C1 segment of cervical spinal cord (tissue), 14 donors: ENCODE data around the gene FOXP4.

Experiments used
- DNase-seq, 14 donors: peaks; one replicate each; lab custom pipeline; 2025; lab: John Stamatoyannopoulos, UW

FOXP4 gene

DNA sequence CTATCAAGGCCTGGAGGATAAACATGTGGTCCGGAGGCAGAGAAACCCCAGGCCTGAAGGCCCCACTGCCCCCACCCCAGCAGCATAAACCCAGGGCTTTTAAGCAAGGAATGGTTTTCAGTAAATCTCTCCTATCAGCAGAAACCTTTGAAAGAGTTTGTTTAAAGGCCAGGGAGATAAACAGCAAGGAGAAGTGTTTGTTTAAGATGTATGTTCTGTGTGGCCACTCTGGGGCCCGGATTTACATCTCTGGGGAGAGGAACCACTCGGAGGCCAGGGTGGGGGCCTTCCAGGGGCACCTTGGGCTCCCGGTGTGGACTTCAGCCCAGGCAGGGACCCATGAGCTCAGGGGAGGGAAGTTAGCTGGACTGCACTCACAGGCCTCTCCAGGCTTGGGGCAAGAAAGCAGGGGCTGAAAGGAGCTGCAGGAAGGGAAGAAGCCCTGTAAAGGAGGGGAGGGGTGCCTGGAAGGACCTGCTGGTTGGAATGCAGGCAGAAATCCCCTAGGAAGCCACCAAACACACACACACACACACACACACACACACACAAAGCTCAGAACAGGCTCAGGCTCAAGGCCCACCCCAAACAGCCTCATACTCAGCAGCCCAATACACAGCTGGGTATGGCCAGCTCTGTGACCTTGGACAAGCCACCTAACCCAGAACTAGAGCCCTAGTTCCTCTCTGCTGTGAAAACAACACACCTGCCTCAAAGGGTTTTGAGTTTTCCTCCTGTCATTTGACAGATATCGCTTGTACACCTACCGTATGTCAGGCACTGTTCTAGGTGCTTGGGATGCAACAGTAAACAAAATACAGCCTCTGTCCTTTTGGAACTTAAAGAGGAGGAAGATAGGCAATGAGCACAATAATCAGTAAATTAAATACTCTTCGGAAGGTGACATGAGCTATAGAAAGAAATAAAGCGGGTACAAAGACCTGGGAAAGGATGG lies 26.2 kb upstream of the FOXP4 start:
- DNase-seq = no peak

DNA sequence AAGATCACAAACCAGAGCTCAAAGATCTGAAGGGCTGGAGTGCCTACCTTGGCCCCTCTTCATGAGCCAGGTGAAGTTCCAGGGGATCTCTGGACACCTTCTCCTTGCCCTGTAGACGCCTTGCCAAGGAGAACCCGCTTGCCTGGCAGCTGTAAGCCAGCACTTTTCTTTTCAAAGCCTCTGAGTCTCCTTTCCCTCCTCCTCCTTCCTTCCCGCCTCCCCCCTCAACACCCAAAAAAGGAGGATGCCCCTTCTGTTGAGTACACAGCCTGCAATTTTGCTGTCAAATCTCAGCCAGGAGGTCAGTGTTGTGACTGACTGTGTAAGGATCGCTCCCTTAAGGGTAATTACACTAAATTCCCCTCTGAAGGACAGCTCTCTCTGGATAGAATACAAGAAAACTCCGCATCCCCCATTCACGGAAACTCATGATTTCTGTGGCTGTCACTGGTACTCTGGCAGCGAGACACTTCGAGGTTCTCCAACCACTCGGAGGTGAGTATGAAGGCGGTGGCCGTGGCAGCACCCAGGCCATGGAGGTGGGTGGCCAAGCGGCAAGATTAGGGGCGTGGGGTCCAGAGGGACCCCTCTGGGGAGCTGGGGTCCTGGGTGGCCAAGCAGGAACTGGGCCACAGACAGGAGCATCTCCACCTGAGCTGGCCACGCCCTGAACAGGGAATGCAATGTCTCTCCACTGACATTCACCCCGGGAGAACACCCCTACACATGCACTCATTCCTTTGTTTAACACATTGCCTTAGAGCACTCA lies 23.2 kb upstream of the FOXP4 start:
- DNase-seq = no peak

DNA sequence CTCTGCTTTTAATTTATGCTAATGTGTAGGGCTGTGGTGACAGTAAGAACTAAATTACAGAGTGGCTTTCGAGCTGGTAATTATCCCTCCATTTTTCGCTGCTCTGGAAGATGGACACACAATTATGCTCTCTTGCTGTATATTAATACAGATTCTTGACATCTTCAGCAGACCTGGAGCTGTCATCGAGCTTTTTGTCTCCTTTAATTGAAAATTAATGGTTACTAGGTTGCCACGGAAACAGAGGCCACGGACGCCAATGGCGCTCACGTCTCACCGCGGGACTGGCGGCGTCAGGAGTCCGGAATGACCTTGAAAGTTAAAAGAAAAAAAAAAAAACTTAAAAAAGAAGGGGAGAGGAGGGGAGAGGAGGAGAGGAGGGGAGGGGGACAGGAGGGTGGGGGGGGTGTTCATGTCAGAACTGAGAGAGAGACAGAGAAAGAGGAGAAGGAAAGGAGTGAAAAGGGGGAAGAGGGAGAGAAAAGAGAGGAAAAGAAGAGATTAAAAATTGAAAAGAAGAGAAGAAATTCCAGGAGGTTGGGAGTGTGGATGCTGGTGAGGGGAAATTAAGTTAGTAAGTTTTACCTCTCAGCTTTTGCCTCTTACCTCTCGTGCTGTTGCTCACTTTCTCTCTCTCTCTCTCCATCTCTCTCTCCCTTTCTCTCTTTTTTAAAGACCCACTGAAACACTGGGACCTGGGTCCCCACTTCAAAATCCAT lies 22.1 kb upstream of the FOXP4 start:
- DNase-seq = no peak

DNA sequence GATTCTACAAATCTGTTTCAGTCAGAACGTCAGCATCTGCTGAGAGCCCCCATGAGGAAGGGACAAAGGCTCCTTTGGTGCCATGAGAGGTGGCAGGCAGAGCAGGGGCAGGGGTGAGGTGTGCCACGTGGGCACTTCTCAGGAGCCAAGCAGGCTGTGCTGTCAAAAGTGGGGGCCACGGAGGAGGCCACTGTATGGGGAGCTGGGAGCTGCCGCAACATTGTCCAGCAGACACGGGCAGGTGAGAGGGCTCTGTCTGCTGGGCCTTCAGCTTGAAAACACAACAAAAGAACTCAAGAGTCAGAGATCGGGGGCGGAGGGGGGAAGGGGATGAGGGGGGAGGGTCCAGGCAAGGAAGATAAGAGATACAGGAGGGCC lies 21.6 kb upstream of the FOXP4 start:
- no peak for DNase-seq

DNA sequence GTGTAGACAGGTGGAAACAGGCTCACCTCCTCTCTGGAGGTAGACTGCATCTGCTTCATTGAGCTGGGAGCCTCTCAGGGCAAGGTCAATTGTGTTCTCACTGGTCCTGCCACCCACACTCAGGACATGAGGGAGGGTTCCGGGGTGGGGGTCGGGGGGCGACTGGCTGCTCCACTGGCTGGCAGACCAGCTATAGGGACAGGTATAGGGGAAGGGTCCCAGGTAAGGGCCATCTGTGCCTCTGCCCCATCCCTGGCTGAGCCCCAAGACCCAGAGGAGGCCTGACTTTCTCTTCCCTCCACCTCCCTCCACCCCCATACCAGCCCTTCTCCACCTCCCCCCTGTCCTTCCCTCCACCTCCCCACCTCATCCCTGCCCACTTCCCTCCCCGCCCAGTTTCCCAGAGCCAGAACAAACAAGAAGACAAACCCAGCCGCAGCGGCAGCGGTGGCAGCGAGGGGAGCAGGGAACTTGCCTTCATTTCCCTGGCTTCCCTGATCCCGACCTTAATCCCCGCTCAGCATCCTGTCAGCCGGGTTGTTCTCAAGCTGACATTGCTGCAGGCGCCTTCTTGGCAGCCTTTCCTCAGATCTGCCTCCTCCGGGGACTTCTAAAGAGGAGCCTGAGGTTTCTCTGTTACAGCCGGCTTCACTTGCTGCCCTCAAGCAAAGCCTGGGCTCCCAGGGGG lies 18.3 kb upstream of the FOXP4 start:
- no peak for DNase-seq

DNA sequence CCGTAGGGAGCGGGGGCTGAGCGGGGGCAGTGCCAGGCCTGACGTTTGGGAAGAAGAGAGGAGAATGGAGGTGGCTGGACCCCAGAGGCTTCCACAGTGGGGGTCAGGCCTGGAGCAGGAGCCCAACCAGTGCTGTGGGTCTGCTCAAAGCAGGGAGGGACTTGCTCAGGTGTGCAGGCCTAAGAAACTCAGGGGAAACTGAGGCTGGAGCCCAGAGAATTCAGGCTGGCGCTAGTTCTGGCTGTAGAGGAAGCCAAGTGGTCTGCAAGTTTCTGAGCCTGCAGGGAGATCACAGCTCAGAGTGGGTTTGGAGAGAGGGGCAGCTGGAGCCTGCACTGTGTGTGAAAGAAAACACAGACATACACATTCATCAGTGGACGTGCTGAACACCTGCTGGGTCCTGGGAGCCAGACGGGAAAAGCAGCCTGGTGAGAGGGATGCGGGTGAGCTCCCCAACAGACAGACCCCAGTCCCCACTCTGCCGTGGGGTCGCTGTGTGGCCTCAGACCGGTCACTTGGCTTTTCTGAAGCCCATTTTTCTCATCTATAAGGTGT lies 17.7 kb upstream of the FOXP4 start:
- no peak for DNase-seq

DNA sequence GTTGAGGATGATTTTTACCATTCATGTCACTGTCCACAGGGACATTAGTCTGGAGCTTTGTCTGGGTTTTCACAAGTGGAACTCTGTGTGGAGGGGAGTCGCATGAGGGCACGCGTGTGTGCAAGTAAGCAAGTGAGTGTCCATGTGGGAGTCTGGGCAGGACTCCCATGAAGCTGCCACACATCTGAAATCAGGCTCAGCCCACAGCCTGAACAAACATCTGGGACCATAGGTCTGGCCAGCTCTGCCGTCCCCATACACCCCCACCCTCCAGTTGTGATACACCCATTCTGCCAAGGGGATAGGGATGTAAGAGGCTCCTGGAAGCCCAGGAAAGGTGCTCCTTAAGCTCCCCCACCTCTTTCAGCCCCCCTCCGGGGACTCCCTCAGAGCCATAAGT lies 17.1 kb upstream of the FOXP4 start:
- no peak for DNase-seq

DNA sequence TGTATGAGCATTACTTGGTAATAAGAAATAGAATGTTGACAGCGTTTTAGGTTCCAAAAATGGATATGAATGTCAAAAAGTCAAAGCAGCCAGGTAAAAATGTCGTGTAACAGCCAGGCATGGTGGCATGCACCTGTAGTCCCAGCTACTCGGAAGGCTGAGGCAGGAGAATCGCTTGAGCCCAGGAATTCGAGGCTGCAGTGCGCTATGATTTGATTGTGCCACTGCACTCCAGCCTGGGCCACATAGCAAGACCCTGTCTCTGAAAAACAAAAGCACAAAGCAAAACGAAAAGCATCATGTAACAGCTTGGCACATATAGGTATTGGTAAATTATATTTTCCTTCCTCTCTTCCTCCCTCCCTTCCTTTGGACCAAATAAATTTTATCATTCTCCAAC lies 16.2 kb upstream of the FOXP4 start:
- DNase-seq = no peak

DNA sequence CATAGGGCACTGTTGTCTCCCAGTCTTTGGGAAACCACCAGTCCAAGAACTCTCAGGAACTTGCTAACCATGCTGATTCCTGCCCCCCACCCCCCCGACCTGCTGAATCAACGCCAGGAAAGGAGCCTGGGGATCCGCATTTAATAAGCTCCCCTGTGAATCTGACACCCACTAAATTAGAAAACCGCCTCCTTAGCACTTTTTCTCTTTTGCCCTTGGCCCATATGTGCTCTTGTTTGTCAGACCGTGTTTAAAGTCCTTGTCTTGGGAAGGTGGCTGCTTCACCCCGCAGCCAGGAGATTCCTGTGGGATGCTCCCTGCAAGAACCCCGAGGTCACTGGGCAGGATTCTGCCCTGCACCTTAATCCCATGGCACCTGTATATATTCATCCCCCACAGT lies 15.7 kb upstream of the FOXP4 start:
- DNase-seq = no peak

DNA sequence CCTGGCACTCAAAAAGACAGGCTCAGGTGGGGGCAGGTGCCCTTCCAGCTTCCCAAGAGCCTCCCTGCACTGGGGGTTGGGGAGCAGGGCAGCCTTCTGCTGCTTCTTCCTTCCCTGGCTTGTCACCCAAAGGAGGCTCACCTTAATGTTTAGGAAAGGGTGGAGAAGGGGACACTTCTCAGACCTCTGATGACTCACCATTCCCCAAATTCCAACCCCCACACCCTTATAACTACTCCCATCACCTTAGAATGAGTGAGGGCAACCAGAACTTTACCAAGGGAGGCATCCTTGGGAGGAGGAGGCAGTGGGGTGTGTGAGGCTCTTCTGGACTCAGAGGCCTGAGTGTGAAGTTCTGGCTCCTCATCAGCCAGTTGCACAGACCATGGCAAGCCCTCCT lies 15.2 kb upstream of the FOXP4 start:
- no peak for DNase-seq

DNA sequence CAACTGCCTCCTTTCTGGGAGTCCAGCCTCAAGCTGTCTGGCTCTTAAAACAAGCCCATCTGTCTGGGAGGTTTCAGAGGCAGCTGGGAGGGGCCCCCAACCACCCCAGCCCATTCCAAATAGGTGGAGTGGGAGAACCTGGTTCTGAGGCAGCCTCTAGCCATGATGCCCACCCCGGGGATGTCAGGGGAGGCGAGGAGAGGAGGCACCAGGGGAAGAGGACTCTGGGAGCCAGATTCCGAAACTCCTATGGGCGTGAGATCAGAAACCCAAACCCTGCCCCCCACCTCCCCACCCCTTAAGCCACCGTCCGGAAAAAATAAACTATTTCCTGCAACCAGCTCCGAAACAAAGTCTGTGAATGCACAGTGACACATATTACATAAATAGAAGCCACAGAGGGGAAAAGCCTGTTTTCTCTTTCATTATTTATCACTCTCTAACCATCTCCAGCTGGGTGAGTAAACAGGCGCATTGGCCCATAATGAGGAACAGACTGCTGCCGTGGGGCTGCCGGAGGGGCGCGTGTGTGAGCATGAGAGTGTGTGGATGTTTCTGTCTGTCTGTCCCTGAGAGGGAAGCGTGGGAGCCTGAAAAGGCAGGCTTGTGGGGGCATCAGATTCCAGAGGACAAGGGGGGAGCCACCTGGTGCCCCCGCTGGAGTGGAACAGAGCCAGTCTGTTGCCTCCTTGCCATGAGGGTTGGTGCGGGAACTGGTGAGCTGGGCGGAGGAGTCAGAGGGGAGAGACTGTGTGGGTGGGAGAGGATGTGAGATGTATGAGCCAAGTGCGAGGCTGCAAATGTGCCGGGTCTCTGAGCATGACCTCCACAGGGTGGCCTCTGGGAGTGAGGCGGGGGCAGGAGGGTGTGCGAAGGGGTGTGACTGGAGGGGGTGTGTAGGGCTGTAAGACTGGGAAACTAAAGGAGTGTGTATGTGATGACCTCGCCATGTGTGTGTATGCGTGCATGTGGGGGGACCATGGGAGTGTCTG lies 14.3 kb upstream of the FOXP4 start:
- DNase-seq = peak in 1 of 14 donors; percentile 14

DNA sequence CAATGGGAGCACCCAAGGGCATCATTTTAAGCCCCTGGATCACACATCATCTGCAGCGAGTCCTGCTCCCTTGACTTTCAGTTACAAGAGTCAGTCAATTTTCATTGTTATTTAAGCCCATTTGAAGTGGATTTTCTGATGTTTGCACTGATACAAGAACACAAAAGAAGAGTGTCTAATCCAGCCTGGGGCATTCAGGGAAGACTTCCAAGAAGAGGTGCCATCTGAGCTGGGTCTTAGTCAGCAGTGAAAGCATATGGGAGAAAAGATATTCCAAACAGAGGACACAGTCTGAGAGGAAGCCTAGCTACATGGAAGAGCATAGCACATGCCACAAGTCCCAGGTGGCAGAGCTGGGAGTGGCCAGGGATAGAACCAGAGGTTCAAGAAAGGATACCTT lies 10.4 kb upstream of the FOXP4 start:
- no peak for DNase-seq

DNA sequence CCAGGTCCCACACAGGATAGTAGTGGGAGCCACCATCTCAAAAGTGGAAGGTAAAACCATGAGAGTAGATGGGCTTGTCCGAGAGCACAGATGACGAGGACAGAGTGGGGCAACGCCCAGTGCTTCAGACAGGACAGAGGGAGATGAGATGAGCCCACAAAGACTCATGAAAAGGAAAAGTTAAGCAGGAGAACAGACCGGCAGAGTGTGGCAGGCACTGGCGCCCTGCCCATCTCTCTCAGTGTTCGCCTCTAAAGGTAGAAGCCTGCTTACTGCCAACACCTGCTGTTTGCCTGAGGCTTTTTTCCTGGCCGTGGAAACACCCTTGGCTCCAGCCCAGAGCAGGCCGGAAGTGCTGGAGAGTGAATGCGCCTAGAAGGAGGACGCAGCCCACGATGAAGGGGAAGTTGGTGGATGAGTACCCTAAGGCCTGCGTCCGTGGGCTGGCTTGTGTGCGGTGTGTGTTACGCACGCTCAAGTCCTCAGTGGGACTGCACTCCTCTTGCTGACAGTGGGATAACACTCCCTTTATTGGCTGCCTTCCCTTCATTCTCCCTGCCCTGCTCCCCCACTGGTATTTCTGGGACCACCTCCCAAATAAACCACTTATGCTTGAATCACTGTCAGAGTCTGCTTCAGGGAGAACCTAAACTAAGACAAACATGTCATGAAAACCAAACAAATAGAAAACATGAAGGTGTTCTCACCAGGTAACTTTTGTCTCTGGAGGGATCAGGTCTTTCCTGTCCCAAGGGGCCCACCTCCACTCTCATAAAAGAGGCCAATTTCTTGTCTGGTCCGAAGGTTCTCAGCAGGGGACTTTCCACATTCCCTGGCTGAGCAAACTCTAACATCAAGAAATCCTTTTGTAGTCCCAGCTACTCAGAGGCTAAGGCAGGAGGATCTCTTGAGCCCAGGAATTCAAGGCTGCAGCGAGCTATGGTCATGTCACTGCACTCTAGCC lies 9.1 kb upstream of the FOXP4 start:
- DNase-seq = no peak

DNA sequence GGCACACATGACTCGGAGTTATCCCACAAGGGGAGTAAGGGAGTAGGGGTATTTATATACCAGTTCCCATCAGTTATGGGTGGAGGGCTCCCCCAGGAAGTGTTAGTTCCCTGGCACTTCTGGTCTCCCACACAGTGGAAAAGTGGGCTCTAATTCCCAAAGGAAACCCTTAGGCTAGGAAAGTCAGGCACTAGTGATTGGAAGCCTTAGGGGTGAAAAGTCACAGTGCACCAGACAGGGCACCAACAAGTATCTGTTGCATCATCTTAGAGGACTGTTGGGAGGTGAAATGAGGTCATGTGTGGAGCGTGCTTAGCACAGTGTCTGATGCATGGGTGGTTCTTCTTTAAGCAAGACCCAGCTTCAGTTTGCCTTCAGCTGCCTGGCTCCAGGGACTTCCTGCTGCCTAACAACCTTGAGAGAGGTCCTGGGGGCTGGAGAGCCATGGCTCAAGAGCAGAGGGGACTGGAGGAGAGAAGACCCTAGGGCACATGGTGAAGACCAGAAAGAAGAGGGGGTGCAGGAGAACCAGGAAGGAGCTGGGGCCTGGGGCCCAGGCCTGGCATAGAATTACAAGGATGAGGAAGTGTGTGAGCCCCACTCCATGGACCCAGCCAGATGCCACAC lies 7.5 kb upstream of the FOXP4 start:
- no peak for DNase-seq

DNA sequence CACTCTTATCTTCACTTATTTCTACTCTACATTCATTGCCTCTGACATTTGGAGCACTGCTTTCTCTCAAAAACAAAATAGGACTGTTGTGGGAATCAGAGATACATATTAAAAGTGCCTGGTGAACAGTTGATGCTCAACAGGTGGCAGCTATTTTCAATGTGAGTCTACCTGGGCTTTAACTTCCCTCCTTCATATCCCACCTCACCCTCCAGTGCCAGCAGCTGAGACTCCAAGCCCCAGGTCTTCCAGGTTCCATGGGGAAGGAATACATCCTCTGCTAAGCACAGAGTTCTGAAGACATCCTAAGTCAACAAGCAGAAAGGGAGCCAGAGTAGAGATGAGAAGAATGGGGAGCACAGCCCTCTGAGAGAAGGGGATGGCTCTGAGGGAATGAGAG lies 7.0 kb upstream of the FOXP4 start:
- DNase-seq = no peak

DNA sequence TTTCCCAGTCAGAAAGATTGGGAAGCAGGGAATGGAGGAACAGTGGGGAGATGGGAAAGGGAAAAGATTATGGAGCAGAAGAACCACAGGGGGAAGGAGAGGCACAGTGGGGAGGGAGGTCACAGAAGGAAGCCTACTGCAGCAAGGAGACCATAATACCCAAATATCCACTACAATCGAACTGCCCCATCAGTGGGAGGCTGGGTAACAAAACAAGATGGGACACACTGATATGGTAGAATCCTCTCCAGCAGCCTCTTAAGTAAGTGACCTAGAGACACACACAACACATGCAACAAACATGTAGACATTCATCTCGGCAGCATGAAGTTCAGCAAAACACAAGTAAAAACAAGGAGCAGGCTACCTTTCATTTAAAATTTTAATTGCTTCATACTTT lies 4.8 kb upstream of the FOXP4 start:
- no peak for DNase-seq

DNA sequence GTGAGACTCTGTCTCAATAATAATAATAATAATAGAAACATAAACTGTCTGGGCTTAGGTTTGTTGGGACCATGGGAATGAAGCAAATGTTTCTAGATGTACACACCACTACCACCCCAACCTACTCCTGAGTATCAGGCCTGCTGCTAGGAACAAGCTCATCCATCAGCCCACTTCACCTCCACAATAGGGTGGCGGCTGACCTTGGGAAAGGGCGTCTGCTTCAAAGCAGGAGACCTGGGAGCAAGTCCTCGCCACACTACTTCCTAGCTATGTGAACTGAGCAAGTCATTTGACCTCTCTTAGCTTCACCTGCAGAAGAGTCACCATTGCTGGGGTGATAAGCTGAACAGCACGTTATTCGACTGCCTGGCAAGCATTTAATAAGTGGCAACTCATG lies 3.1 kb upstream of the FOXP4 start:
- DNase-seq = no peak

DNA sequence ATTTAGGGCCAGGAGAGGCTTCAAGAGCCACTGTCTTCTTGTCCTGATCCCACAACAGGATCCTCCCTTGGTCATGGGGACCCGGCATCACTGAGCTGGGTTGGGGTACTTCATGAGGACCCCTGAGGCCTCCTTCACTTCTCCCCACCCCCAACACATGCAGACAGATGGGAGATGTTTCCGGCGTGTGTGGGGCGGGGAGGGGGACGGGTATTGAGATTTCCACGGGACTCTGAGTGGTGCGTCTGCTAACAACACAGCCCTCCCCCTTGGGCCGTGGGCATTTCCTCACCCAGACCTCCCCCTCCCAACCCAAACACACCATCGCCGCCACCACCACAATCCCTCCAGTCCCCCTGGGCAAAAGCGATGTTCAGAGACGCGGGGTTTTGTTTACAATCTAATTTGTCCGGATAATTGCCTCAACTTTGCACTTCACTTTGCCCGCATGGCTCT lies 906 bp upstream of the FOXP4 start:
- DNase-seq = no peak
